ENCODE measurements around the gene LZTS3. TPM values are rescaled to one million over a fixed set of nuclear protein-coding genes. Genes with fewer than 3 reads are reported as not detected.
"Not testable (repeated sequence)": the region's sequence is repeated elsewhere in the genome, so short reads cannot be mapped to it uniquely, and the experiment has no call there.

LZTS3 gene
- total RNA-seq, 2 donors from 2014 or later, result 0.56 to 0.62 TPM

GRCh38 chr20:3156811-3157619, 16.3 kb downstream of the LZTS3 start:
- Mint-ChIP-seq H3K4me1 (ENCODE audit: low read depth in 2 of 2) (peaks cover 41 to 46% of the 10 kb centered on the region in 2 donors), H3K36me3 (peaks cover 16% of the 10 kb centered on the region), H3K27ac (peak overlapping the region; percentile 96), H3K27me3 (no peaks in the 10 kb centered on the region), H3K4me3 (peak overlapping the region; percentile 97), H3K9me3 (no peaks in the 10 kb centered on the region)
- ATAC-seq (peak in 1 of 2 donors; percentile 79), DNase-seq (ENCODE audit: low spot score) (no peak)

- not testable (repeated sequence) for H3K9me3 Mint-ChIP-seq; ATAC-seq; H3K27me3 Mint-ChIP-seq; H3K27ac Mint-ChIP-seq; H3K4me3 Mint-ChIP-seq; DNase-seq (ENCODE audit: low spot score)
- peaks cover 35 to 41% of the 10 kb centered on the region in 2 donors for H3K4me1 Mint-ChIP-seq (ENCODE audit: low read depth in 2 of 2)
- peaks cover 10% of the 10 kb centered on the region for H3K36me3 Mint-ChIP-seq
Observed at GRCh38 chr20:3152057-3152644, 21.2 kb downstream of the LZTS3 start.

- H3K9me3 Mint-ChIP-seq, result no peaks in the 10 kb centered on the region
- no peak for ATAC-seq
- no peak for DNase-seq (ENCODE audit: low spot score)
- H3K36me3 Mint-ChIP-seq, result peaks cover 10% of the 10 kb centered on the region
- H3K4me3 Mint-ChIP-seq, result no peak overlapping the region
- no peaks in the 10 kb centered on the region for H3K27me3 Mint-ChIP-seq
- no peak overlapping the region for H3K27ac Mint-ChIP-seq
- peaks cover 25 to 36% of the 10 kb centered on the region in 2 donors for H3K4me1 Mint-ChIP-seq (ENCODE audit: low read depth in 2 of 2)
Observed at GRCh38 chr20:3150908-3151307, 22.4 kb downstream of the LZTS3 start.

GRCh38 chr20:3146732-3147341, 26.5 kb downstream of the LZTS3 start:
- H3K4me3 Mint-ChIP-seq, result no peak overlapping the region
- peaks cover 18 to 28% of the 10 kb centered on the region in 2 donors for H3K4me1 Mint-ChIP-seq (ENCODE audit: low read depth in 2 of 2)
- no peak for ATAC-seq
- no peaks in the 10 kb centered on the region for H3K27me3 Mint-ChIP-seq
- no peaks in the 10 kb centered on the region for H3K9me3 Mint-ChIP-seq
- H3K27ac Mint-ChIP-seq, result no peak overlapping the region
- H3K36me3 Mint-ChIP-seq, result peaks cover 8% of the 10 kb centered on the region
- no peak for DNase-seq (ENCODE audit: low spot score)

GRCh38 chr20:3141757-3142156, 31.6 kb downstream of the LZTS3 start:
- DNase-seq (ENCODE audit: low spot score) (no peak), ATAC-seq (no peak)
- Mint-ChIP-seq H3K27ac (no peak overlapping the region), H3K9me3 (no peaks in the 10 kb centered on the region), H3K4me1 (ENCODE audit: low read depth in 2 of 2) (peaks cover 8 to 14% of the 10 kb centered on the region in 2 donors), H3K4me3 (no peak overlapping the region), H3K36me3 (peaks cover 4% of the 10 kb centered on the region), H3K27me3 (no peaks in the 10 kb centered on the region)

- no peak for DNase-seq (ENCODE audit: low spot score)
- ATAC-seq, result no peak
- H3K27me3 Mint-ChIP-seq, result no peaks in the 10 kb centered on the region
- H3K36me3 Mint-ChIP-seq, result no peaks in the 10 kb centered on the region
- peaks cover 3 to 8% of the 10 kb centered on the region in 2 donors for H3K4me1 Mint-ChIP-seq (ENCODE audit: low read depth in 2 of 2)
- H3K27ac Mint-ChIP-seq, result no peak overlapping the region
- H3K4me3 Mint-ChIP-seq, result no peak overlapping the region
- no peaks in the 10 kb centered on the region for H3K9me3 Mint-ChIP-seq
Observed at GRCh38 chr20:3137492-3137891, 35.9 kb downstream of the LZTS3 start.

GRCh38 chr20:3135507-3136070, 37.8 kb downstream of the LZTS3 start:
- no peaks in the 10 kb centered on the region for H3K36me3 Mint-ChIP-seq
- peaks cover 2 to 7% of the 10 kb centered on the region in 2 donors for H3K4me1 Mint-ChIP-seq (ENCODE audit: low read depth in 2 of 2)
- DNase-seq (ENCODE audit: low spot score) (no peak), ATAC-seq (no peak)
- H3K4me3 Mint-ChIP-seq, result no peak overlapping the region
- no peak overlapping the region for H3K27ac Mint-ChIP-seq
- H3K9me3 Mint-ChIP-seq, result no peaks in the 10 kb centered on the region
- H3K27me3 Mint-ChIP-seq, result no peaks in the 10 kb centered on the region

GRCh38 chr20:3134151-3134550, 39.2 kb downstream of the LZTS3 start:
- Mint-ChIP-seq H3K9me3 (no peaks in the 10 kb centered on the region), H3K4me3 (no peak overlapping the region), H3K4me1 (ENCODE audit: low read depth in 2 of 2) (peaks cover 0 to 5% of the 10 kb centered on the region in 2 donors)

GRCh38 chr20:3133155-3133554, 40.2 kb downstream of the LZTS3 start:
- ATAC-seq (no peak), DNase-seq (ENCODE audit: low spot score) (no peak)
- Mint-ChIP-seq H3K4me1 (ENCODE audit: low read depth in 2 of 2) (peaks cover 0 to 6% of the 10 kb centered on the region in 2 donors), H3K4me3 (no peak overlapping the region), H3K36me3 (no peaks in the 10 kb centered on the region), H3K27ac (no peak overlapping the region), H3K27me3 (no peaks in the 10 kb centered on the region), H3K9me3 (no peaks in the 10 kb centered on the region)

More at GRCh38 chr20:3134151-3134550, 39.2 kb downstream of the LZTS3 start:
- ATAC-seq, result no peak
- H3K36me3 Mint-ChIP-seq, result no peaks in the 10 kb centered on the region
- H3K27me3 Mint-ChIP-seq, result no peaks in the 10 kb centered on the region
- DNase-seq (ENCODE audit: low spot score), result no peak
- H3K27ac Mint-ChIP-seq, result no peak overlapping the region

- Mint-ChIP-seq H3K9me3 (no peaks in the 10 kb centered on the region), H3K27me3 (no peaks in the 10 kb centered on the region), H3K36me3 (no peaks in the 10 kb centered on the region), H3K4me3 (no peak overlapping the region), H3K4me1 (ENCODE audit: low read depth in 2 of 2) (peaks cover 0 to 6% of the 10 kb centered on the region in 2 donors), H3K27ac (no peak overlapping the region)
- ATAC-seq (no peak), DNase-seq (ENCODE audit: low spot score) (no peak)
Observed at GRCh38 chr20:3130051-3130600, 43.2 kb downstream of the LZTS3 start.

GRCh38 chr20:3129094-3129493, 44.3 kb downstream of the LZTS3 start:
- DNase-seq (ENCODE audit: low spot score), result no peak
- Mint-ChIP-seq H3K27me3 (no peaks in the 10 kb centered on the region), H3K9me3 (no peaks in the 10 kb centered on the region), H3K27ac (no peak overlapping the region), H3K36me3 (no peaks in the 10 kb centered on the region), H3K4me3 (no peak overlapping the region), H3K4me1 (ENCODE audit: low read depth in 2 of 2) (peaks cover 0 to 6% of the 10 kb centered on the region in 2 donors)
- no peak for ATAC-seq

- ATAC-seq, result no peak
- Mint-ChIP-seq H3K4me1 (ENCODE audit: low read depth in 2 of 2) (peaks cover 2 to 8% of the 10 kb centered on the region in 2 donors), H3K27me3 (no peaks in the 10 kb centered on the region), H3K4me3 (no peak overlapping the region), H3K36me3 (peaks cover 3% of the 10 kb centered on the region), H3K9me3 (no peaks in the 10 kb centered on the region), H3K27ac (no peak overlapping the region)
- no peak for DNase-seq (ENCODE audit: low spot score)
Observed at GRCh38 chr20:3128275-3128984, 44.9 kb downstream of the LZTS3 start.

GRCh38 chr20:3126527-3126859, 46.9 kb downstream of the LZTS3 start:
- ATAC-seq, result no peak

More at GRCh38 chr20:3126527-3126859, 46.9 kb downstream of the LZTS3 start:
- Mint-ChIP-seq H3K4me1 (ENCODE audit: low read depth in 2 of 2) (peaks cover 4 to 13% of the 10 kb centered on the region in 2 donors), H3K4me3 (no peak overlapping the region), H3K36me3 (peaks cover 5% of the 10 kb centered on the region), H3K27ac (no peak overlapping the region), H3K9me3 (no peaks in the 10 kb centered on the region), H3K27me3 (no peaks in the 10 kb centered on the region)
- no peak for DNase-seq (ENCODE audit: low spot score)
